K562 (cell line): ENCODE results near the gene SCGB1D1. TPM values are rescaled to one million over a fixed set of nuclear protein-coding genes. Genes with fewer than 3 reads are reported as not detected.

ENCODE experiments used
- ATAC-seq: fragments of 200-7000 bp; cut with Tn5 transposase; 3 replicates; pipeline ENCODE4 v1.9.1; 2020; ENCODE audit warnings: moderate library complexity
- BruUV-seq: library from RNA; stranded (reverse); fragments of 400-500 nt; replicated peaks from 2 replicates; lab custom pipeline; 2021; lab: Mats Ljungman, UMichigan
- CTCF ChIA-PET: fragments of 300-600 bp; formaldehyde crosslinking; extraction: SDS; loops from one replicate; lab custom pipeline; 2021; ENCODE audit warnings: low intra/inter-chr PET ratio; lab: Yijun Ruan, JAX
- POLR2A ChIA-PET: fragments of 300-600, 350-650 bp; sonication (Branson Sonifier 250); formaldehyde crosslinking; extraction: SDS; loops from one replicate; lab custom pipeline; 2021; ENCODE audit warnings: antibody characterized with exemption, inconsistent platforms; lab: Yijun Ruan, JAX
- DNase-seq, 4 experiments: peaks; one replicate each; pipeline versions ENCODE4 v3.0.0 to v3.0.0-alpha.2; 2011 to 2018; ENCODE audit warnings: low spot score in 3 of 4, mixed read lengths in 3 of 4; ENCODE audit errors: extremely low read depth in 1 of 4
- FAIRE-seq: peaks from 2 replicates; lab custom pipeline; 2011; peaks lifted over from hg19 to GRCh38; lab: Jason Lieb, UNC
- H2AFZ ChIP-seq: 2 replicates; pipeline ENCODE4 v1.6.0; 2011; ENCODE audit warnings: low read depth, low read length, control low read depth, inconsistent platforms
- H3K27ac ChIP-seq: fragments of 200-600 bp; 3 replicates; pipeline ENCODE4 v1.8.0; 2011; ENCODE audit warnings: low read depth, mild to moderate bottlenecking, control low read depth, inconsistent platforms, low read length, moderate library complexity, mixed read lengths; ENCODE audit errors: extremely low read depth
- H3K27me3 ChIP-seq, 2 experiments: fragments of 300-600 bp in 1 of 2; 2 replicates in 1 of 2; 3 replicates in 1 of 2; pipeline versions ENCODE4 v1.6.0 to v1.8.0; 2011; ENCODE audit warnings: inconsistent platforms in 2 of 2, low read length in 2 of 2, mild to moderate bottlenecking in 1 of 2, mixed read lengths in 1 of 2, moderate library complexity in 1 of 2; ENCODE audit not compliant: control insufficient read depth in 2 of 2, insufficient read depth in 2 of 2
- H3K36me3 ChIP-seq: fragments of 300-600 bp; 3 replicates; pipeline ENCODE4 v1.8.0; 2011; ENCODE audit warnings: mild to moderate bottlenecking, low read length, inconsistent platforms; ENCODE audit not compliant: control insufficient read depth, insufficient read depth
- H3K4me1 ChIP-seq, 2 experiments: fragments of 200-600 bp in 1 of 2; replicated peaks in 1 of 2; 2 replicates in 1 of 2; 3 replicates in 1 of 2; pipeline versions ENCODE4 v1.5.1 to v1.8.0; 2011; ENCODE audit warnings: inconsistent platforms in 2 of 2, low read length in 2 of 2, mild to moderate bottlenecking in 1 of 2, mixed read lengths in 1 of 2, moderate library complexity in 1 of 2; ENCODE audit not compliant: control insufficient read depth in 2 of 2, insufficient read depth in 2 of 2
- H3K4me2 ChIP-seq: 2 replicates; pipeline ENCODE4 v1.6.1; 2011; ENCODE audit warnings: low read length, control low read depth, inconsistent platforms, mixed read lengths; ENCODE audit not compliant: insufficient read depth
- H3K4me3 ChIP-seq: fragments of 200-600 bp; sonication (generic), shearing (Covaris generic); 2 replicates; pipeline ENCODE4 v1.5.1; 2016; ENCODE audit warnings: control low read depth, inconsistent platforms
- H3K79me2 ChIP-seq: fragments of 200-600 bp; 3 replicates; pipeline ENCODE4 v1.8.0; 2011; ENCODE audit warnings: low read length, inconsistent platforms; ENCODE audit not compliant: control insufficient read depth, insufficient read depth
- H3K9ac ChIP-seq, 2 experiments: 2 replicates each; pipeline versions ENCODE4 v1.6.0 to v1.6.1; 2011; ENCODE audit warnings: low read depth in 2 of 2, low read length in 2 of 2, control low read depth in 1 of 2, inconsistent platforms in 1 of 2, mild to moderate bottlenecking in 1 of 2, mixed read lengths in 1 of 2; ENCODE audit not compliant: insufficient read depth in 1 of 2
- H3K9me1 ChIP-seq: one replicate; pipeline ENCODE4 v1.6.0; 2011; ENCODE audit warnings: inconsistent platforms, mild to moderate bottlenecking, low read length, moderate library complexity; ENCODE audit not compliant: control insufficient read depth, insufficient read depth
- H3K9me3 ChIP-seq: replicated peaks from 2 replicates; pipeline ENCODE4 v1.5.1; 2011; ENCODE audit warnings: low read depth, low read length, inconsistent platforms; ENCODE audit not compliant: control insufficient read depth, insufficient read depth
- H4K20me1 ChIP-seq: replicated peaks from 2 replicates; pipeline ENCODE4 v1.6.1; 2011; ENCODE audit warnings: low read length, inconsistent platforms, mixed read lengths; ENCODE audit not compliant: control insufficient read depth, insufficient read depth
- BCLAF1 ChIP-seq, 2 experiments: fragments of 450-650 bp in 1 of 2; IDR thresholded peaks; 2 replicates each; pipeline ENCODE4 v1.6.1; 2011 to 2017; ENCODE audit warnings: low read depth in 2 of 2, antibody characterized with exemption in 1 of 2, borderline replicate concordance in 1 of 2, low read length in 1 of 2, mild to moderate bottlenecking in 1 of 2, mixed read lengths in 1 of 2; ENCODE audit not compliant: control insufficient read depth in 1 of 2
- DACH1 ChIP-seq: fragments of 450-650 bp; IDR thresholded peaks from 2 replicates; pipeline ENCODE4 v1.6.1; 2018; ENCODE audit not compliant: partially characterized antibody
- ETS2 ChIP-seq: IDR thresholded peaks from 2 replicates; pipeline ENCODE4 v1.6.1; 2016; ENCODE audit warnings: borderline replicate concordance, missing genetic modification characterization, mild to moderate bottlenecking, moderate library complexity, missing compliant biosample characterization; ENCODE audit not compliant: poor library complexity, severe bottlenecking
- KDM1A ChIP-seq, 2 experiments: fragments of 450-650 bp; IDR thresholded peaks; 2 replicates each; pipeline ENCODE4 v1.6.1; 2016; ENCODE audit warnings: mild to moderate bottlenecking in 2 of 2
- MXI1 ChIP-seq: IDR thresholded peaks from 2 replicates; pipeline ENCODE4 v1.6.1; 2011; ENCODE audit warnings: low read depth, mild to moderate bottlenecking, improper control_type of control experiment, low read length
- ZBTB40 ChIP-seq, 2 experiments: fragments of 450-650 bp in 1 of 2; sonication (generic) in 1 of 2; formaldehyde crosslinking in 1 of 2; IDR thresholded peaks; 2 replicates each; pipeline versions ENCODE4 v1.7.1 to v1.9.0; 2016 to 2022; ENCODE audit warnings: inconsistent platforms in 1 of 2, mild to moderate bottlenecking in 1 of 2, missing genetic modification reagents in 1 of 2
- ZNF551 ChIP-seq: fragments of 250-450 bp; sonication (Bioruptor Pico); IDR thresholded peaks from 2 replicates; pipeline ENCODE4 v1.5.0; 2021; ENCODE audit warnings: mild to moderate bottlenecking, moderate library complexity
- ZNF668 ChIP-seq: fragments of 250-450 bp; sonication (Bioruptor Pico); IDR thresholded peaks from 2 replicates; pipeline ENCODE4 v1.8.0; 2022; ENCODE audit warnings: mild to moderate bottlenecking, inconsistent platforms
- ZNF699 ChIP-seq: fragments of 250-450 bp; sonication (Bioruptor Pico); IDR thresholded peaks from 2 replicates; pipeline ENCODE4 v1.8.0; 2021; ENCODE audit warnings: mild to moderate bottlenecking, moderate library complexity; ENCODE audit not compliant: insufficient replicate concordance
- WGBS: fragments of 100-300 bp; shearing (Covaris generic); methylation state at CpG from one replicate; pipeline ENCODE4 v1.1.6; 2016; ENCODE audit warnings: low coverage, mixed read lengths; ENCODE audit not compliant: insufficient coverage; ENCODE audit errors: missing lambda C conversion rate; 5-methylcytosine and 5-hydroxymethylcytosine counted together
- in situ Hi-C: fragments of 300-500 bp; cut with MboI; formaldehyde crosslinking; loops from 4 replicates; pipeline ENCODE4 v1.15.0; 2018; ENCODE audit warnings: inconsistent platforms, mixed read lengths
- intact Hi-C: fragments of 100-400 bp; cut with micrococcal nuclease; formaldehyde crosslinking; loops from 2 replicates; pipeline ENCODE4 v1.14.2; 2022
- polyA plus RNA-seq, 8 experiments: library from polyadenylated mRNA; depleted of rRNA in 4 of 8; stranded (reverse) in 5 of 8; unstranded in 3 of 8; fragments of >200 nt; fragmentation: Nextera tagmentation in 2 of 8; fragmentation: Illumina TruSeq in 1 of 8; extraction: Ambion mirVana in 2 of 8; extraction: Trizol in 1 of 8; gene quantifications; 2 replicates each; pipeline versions ENCODE4 v1.2.1 to v1.2.3, GENCODE V29; 2011 to 2014; ENCODE audit warnings: inconsistent platforms in 1 of 8, missing spikeins in 1 of 8
- total RNA-seq, 7 experiments: library from RNA; depleted of rRNA in 6 of 7; stranded (reverse); fragments of >200 nt in 6 of 7; fragmentation: Illumina TruSeq in 2 of 7; extraction: Trizol in 2 of 7; gene quantifications; 2 replicates each; pipeline versions ENCODE4 v1.2.1 to v1.2.3, GENCODE V29; 2011 to 2021; ENCODE audit warnings: low replicate concordance in 1 of 7

SCGB1D1 gene
- total and polyA plus RNA-seq, 9 of the 15 experiments (the other 6 are each of a cell fraction or from before 2014, with no cell fraction given): not detected

GRCh38 chr11:62145261-62145871 lies 44.6 kb upstream of the SCGB1D1 start:
- no peak overlapping the region for H2AFZ ChIP-seq
- H3K4me3 ChIP-seq: no peak overlapping the region
- no peaks in the 10 kb centered on the region; the same call in 1 of the 2 replicates for H4K20me1 ChIP-seq
- no peaks in the 10 kb centered on the region for H3K27me3 ChIP-seq
- FAIRE-seq (no peak), DNase-seq (no peak), ATAC-seq (no peak)
- ChIA-PET CTCF (no interaction called here), POLR2A (no interaction called here)
- H3K9me1 ChIP-seq: no peaks in the 10 kb centered on the region
- H3K79me2 ChIP-seq: no peaks in the 10 kb centered on the region
- in situ Hi-C loops: no loop called here
- H3K36me3 ChIP-seq: peaks cover 98% of the 10 kb centered on the region; the same call in 2 of the 3 replicates
- WGBS: 93% methylated on average over 8 of the region's 11 CpGs
- intact Hi-C loops: no loop called here
- H3K9me3 ChIP-seq: no peaks in the 10 kb centered on the region
- BruUV-seq: no TSS peak
- no peak overlapping the region for H3K4me2 ChIP-seq
- peak overlapping the region in 1 of 2 experiments; percentile 17; a peak in 1 of 4 replicates for H3K9ac ChIP-seq
- no peaks in the 10 kb centered on the region for H3K4me1 ChIP-seq
- no peak overlapping the region for H3K27ac ChIP-seq
- TF ChIP-seq DACH1 (no peak), BCLAF1 (IDR thresholded peaks at IDR 0.05; ENCODE audit: borderline replicate concordance in 1 of 2, control insufficient read depth in 1 of 2, low read depth in 2 of 2, low read length in 1 of 2) (no peak), ZNF551 (CRISPR knock-in tag) (no peak), KDM1A (IDR thresholded peaks at IDR 0.05) (no peak), ETS2 (tag) (no peak), ZBTB40 (IDR thresholded peaks at IDR 0.05) (no peak), ZBTB40 (CRISPR knock-in tag; IDR thresholded peaks at IDR 0.05) (no peak), ZNF668 (CRISPR knock-in tag) (no peak), ZNF699 (CRISPR knock-in tag) (no peak), MXI1 (no peak)
